ENCODE results near the gene NPEPL1.
A peak's percentile ranks its signal among the peaks of the same experiment; 100 is the strongest.

The NPEPL1 gene

DNA sequence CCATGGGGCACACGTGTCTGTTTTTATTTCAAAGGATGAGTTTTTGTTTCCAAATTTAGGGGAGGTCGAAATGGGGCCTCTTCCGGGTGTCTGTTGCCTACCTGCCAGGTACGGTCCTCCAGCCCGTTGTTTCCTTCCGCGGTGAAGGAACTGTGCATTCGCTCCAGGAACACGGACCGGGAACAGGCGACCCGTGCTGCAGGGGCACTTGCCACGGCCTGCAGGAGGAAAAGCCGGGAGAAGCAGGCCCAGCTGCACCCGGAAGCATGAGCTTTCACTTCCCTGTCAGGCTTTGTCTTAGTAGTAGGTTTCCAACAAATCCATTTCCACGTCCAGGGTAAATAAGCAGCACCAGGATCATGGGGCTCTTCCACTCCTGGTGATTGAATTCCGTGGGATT lies 17.0 kb upstream of the NPEPL1 start:
- DNase-seq, result peak in 1 of 10 donors; percentile 78
- intact Hi-C loops (cut with DNase I), result no loop called here

DNA sequence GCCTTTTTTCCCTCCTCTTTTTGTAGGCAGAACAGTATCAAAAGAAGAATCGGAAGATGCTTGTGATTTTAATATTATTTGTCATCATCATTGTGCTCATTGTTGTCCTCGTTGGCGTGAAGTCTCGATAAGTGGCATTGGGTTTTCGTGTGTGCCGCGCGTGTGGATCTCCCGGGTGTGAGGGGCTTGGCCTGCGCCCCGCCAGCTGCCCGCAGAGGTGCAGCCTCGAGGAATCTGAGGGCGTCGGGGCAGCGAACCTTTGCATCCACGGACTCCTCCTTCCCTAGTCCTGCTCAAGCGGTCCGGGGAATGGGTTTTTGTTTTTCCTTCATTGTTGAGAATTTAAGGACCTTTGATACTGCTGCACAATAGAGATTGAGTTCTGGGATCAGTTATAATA lies 16.4 kb upstream of the NPEPL1 start:
- DNase-seq, result no peak
- intact Hi-C loops (cut with DNase I), result no loop called here

DNA sequence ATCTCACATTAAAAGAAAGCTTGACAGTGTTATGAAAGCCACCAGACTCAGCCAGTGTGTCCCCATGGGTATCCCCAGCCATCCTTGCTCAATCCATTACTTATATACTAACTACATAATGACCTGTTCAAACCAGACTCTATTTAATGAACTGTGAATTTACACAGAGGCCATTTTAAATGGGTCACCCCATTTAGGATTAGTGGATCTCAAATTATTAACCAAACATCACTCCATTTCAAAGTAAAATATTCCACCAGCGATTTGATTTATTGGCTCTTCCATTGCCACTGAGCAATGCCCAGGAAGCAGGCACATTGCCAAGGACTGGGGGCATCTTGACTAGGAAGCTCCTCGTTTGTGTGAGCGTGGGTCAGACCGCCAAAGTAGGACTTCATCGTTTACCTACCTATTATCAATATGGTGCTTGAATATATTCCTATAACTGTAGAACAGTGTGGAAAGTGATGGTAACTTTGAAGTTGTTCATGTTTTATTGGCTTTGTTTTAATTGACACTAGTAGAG lies 15.5 kb upstream of the NPEPL1 start:
- intact Hi-C loops (cut with DNase I), result no loop called here
- no peak for DNase-seq

DNA sequence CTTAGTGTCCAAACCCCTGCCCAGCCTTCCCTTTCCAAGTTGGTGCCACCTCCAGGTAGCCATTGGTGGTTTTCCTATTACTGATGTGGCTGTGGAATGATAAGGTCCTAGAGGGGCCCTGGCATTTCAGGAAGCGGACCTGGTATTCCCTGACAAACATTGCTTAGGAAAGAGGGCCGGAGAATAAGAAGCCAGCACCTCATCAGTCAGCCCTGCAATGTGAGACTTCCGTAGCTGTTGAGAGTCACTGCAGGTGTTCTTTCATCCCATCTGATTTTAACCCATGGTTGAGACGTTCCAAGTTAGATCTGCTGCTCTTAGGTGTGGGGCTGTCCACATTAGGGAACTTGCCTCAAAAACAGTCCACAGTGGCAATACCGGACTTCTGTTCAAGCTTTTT lies 14.8 kb upstream of the NPEPL1 start:
- intact Hi-C loops (cut with DNase I), result no loop called here
- DNase-seq, result no peak

DNA sequence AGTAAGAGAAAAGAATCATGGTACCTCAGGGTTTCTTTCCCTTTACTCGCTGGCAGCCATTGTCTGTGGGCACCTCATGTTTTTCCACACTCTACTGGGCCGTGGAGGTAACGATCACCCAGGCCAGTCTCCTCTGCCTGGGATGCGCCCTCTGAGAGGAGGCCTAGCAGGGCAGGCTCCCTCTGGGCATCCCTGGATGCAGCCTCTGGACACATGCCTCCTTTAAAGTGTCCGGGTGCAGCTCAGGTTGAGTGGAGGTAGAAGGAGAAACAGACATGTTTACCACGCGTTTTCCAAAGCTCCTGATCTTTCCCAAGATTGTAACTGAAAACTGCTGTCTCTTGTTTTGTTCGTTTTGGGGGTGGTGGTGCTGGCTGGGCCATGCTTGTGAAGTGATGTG lies 13.8 kb upstream of the NPEPL1 start:
- DNase-seq, result no peak
- intact Hi-C loops (cut with DNase I), result no loop called here

DNA sequence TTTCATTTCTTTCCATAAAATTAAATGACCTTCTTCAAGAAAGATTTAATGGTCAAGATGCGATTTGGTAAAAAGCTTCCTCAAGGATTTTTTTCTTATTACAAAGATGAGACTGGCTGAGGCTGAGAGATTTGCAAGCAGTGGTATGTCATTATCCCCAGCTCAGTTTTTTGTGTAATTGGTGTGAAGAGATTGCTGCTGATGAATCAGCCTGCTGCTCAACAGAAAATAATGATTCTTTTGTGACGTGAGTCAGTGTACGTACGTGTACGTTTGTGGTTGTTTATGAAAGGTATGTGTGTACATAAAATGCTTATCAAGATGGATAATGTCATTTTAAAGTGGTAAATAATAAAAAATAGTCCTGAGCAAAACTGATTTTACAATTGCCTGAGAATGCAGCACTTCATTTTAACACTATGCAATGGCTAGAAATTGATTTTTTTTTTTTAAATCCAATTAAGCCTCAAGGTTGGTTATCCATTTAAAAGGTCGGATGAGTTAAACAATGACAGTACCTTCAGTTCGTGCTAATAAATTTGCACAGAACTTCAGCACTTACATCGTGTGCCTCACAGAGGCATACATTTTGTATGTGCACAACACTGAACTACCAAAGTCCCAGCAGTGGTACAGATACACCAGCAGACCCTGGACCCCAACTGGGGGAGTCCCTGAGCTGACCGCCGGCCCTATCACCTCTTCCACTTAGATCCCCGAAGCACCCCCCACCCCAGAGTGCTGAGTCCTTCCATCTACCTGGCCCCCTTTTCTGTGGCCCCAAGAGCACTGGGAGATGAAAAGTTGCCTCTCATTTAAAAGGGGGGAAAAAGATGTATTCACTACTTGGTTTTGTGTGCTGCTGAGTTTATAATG lies 9.7 kb upstream of the NPEPL1 start:
- intact Hi-C loops (cut with DNase I), result no loop called here
- DNase-seq, result no peak

DNA sequence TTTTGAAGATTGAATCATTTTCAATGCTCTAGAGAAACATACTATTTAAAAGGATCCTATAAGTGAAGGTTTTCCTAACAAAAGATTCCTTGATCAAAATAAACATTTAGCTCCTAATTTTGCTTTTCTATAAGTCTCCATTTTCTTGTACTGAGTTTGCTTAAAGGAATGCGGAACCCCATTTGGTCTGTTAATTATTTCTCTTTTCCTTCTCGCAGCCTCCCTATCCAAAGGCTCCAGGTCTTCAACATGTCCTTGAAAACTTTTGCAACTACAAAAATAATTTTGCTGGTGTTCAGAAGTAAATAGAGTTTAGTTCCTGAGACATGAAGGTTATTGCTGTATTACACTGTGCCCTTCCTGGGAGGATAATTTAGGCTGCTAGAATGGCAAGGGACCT lies 8.3 kb upstream of the NPEPL1 start:
- intact Hi-C loops (cut with DNase I), result no loop called here
- DNase-seq, result no peak

DNA sequence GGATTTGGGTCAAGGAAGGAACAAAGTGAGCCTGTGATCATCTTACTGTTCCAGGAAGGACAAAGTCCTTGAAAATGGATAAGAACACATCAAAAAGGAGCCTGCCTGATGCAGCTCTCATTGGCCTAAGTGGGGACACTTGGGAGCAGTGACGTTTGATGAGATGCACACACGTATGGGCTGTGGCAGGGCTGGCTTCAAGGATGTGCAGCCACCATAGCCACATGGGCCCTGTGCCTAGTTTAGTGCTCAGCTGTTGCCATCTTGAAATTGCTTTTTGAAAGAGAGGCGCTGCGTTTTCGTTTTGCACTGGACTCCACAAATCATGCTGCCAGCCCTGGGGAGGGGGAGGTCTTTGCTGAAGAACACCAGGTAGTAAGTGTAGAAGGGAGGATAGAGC lies 6.6 kb upstream of the NPEPL1 start:
- intact Hi-C loops (cut with DNase I), result no loop called here
- DNase-seq, result no peak

DNA sequence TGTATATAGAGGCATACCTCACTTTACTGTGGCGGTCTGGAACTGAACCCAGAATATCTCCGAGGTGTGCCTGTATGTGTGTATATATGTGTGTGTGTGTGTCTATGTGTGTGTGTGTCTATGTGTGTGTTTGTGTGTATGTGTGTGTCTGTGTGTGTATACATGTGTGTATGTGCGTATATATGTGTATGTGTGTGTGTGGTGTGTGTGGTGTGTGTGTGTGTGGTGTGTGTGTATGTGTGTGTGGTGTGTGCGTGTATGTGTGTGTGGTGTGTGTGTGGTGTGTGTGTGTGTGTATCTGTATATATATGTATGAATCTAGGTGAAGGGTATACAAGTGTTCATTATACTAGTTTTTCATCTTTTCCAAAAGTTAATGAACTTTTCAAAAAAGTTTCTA lies 4.2 kb upstream of the NPEPL1 start:
- no peak for DNase-seq
- intact Hi-C loops (cut with DNase I), result no loop called here

DNA sequence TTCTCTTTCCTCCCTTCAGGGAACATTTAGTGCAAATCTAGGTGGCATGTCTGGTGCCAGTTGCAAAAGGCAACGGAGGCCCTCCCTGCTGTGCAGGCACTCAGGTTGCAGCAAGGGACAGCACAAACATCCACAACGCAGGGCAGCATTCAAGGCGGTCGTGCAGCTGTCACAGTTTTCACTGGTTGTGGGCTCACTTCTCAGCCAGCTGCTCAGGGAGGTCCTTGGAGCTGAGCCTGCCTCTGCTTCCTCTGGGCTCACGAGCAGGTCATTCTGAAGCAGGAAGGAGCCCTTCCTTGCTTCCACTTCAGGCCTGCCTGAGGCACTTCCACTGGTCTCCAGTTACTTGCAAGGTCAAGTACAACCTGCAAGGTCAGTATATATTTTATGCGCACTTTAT lies 3.8 kb upstream of the NPEPL1 start:
- DNase-seq, result peak in 1 of 10 donors; percentile 53
- intact Hi-C loops (cut with DNase I), result no loop called here

DNA sequence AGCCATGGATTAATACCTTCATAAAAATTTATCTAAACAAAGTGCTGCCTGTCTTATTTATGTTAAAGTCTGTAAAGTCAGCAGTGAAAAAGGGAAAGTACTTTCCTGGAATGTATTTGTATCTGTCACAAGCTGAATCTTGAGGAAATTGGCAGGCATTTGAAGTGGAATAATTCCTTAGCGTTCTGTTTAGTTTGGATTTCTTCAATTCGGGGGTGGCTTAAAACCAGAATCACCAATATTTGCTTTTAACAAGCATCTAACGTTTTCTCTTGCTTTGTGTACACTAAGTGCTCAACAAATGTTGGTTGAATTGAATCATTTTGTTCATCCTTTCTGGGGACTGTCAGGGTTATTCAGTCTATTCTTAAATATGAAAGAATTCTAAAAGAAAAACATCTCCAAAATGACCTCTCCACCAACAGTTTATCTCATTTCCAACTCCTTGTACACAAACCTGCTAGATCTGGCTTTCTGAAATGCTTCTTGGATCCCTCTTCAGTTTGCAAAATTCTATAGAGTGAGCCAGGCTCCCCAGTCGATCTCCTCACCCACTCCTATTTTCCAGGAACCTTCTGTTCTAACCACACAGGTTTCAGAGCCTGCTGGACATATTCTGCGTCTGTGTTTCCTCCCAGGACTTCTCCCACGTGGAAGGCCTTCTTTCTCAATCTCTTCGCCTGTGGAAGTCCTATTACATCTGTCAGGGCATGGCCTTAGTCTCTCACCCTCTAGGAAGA lies 2.0 kb upstream of the NPEPL1 start:
- DNase-seq, result no peak
- intact Hi-C loops (cut with DNase I), result loop anchor here (5.0 kb wide), 1 partner anchor 38 kb away; the partner anchor contains the start of gene STX16

DNA sequence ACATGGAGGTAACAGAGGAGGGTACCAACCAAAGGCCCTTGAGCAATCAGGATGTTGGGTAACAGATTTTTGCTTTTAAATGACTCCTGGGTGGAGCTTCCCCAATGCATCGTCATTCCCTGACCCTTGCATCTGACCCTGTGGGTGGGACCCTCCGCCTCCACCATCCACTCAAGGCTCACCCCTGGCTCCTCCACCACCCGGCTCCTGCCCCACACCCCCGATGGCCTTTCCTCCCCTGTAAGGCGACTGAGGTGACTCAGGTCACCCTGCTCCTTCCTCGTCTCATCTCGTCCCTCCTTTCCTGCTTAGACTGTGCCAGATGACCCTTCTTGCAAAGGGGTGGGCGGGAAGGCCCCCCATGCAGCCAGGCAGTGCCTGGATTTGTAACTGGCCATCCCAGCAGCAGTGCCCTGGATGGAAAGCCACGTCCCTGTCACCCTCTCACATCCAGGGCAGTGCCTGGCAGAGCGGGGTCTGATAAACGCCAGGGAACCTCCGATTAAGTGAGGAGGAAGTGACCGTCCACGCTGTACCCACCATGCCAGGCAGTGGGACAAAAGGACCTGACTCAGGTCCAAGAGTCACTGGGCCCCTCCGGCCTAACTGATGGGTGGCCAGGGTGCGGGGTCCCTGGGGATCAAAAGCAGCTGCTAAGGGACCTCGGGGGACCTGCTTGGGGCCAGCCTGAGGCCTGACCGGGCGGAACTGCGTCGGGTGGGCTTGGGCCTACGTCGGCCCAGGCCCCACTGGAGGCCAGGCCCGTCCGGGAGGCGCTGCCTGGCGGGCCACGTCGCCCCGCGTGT lies 624 bp upstream of the NPEPL1 start:
- peak in 2 of 10 donors; percentile 9 to 80 for DNase-seq
- intact Hi-C loops (cut with DNase I), result loop anchor here (5.0 kb wide), 1 partner anchor 40 kb away; the partner anchor contains the start of gene STX16

DNA sequence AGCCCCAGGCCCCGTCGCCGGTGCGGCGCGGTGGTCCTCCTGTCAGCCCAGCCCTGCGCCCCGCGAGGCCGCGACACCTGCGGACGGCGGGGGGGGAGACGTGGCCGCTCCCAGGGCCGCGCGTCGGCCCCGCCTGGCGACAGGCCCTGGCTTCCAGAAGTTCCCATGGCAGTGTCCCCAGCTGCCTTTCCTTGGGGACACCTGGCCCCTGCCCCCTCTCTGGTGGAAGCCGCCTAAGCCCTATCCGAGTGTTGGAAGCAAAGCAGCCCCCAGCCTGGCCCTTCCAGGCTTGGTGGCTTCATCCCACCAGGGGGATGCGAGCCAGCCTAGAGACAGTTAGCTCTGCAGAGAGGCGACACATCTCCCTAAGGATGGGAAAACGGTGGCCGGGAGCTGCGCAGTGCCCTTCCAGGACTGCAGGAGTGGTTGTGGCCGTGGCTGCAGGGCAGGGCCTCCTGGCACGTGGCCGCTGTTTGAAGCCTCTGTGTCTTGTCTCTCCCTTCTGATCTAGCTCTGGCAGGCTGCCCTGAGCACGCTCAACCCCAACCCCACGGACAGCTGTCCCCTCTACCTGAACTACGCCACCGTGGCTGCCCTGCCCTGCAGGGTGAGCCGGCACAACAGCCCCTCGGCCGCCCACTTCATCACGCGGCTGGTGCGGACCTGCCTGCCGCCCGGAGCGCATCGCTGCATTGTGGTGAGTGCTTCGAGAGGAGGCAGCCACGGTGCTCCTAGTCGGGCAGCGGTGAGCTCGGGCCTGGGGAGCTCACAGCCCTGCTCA lies 816 bp downstream of the NPEPL1 start:
- intact Hi-C loops (cut with DNase I), result loop anchor here (5.0 kb wide), 1 partner anchor 41 kb away; the partner anchor contains the start of gene STX16
- DNase-seq, result peak in 2 of 10 donors; percentile 7 to 76

DNA sequence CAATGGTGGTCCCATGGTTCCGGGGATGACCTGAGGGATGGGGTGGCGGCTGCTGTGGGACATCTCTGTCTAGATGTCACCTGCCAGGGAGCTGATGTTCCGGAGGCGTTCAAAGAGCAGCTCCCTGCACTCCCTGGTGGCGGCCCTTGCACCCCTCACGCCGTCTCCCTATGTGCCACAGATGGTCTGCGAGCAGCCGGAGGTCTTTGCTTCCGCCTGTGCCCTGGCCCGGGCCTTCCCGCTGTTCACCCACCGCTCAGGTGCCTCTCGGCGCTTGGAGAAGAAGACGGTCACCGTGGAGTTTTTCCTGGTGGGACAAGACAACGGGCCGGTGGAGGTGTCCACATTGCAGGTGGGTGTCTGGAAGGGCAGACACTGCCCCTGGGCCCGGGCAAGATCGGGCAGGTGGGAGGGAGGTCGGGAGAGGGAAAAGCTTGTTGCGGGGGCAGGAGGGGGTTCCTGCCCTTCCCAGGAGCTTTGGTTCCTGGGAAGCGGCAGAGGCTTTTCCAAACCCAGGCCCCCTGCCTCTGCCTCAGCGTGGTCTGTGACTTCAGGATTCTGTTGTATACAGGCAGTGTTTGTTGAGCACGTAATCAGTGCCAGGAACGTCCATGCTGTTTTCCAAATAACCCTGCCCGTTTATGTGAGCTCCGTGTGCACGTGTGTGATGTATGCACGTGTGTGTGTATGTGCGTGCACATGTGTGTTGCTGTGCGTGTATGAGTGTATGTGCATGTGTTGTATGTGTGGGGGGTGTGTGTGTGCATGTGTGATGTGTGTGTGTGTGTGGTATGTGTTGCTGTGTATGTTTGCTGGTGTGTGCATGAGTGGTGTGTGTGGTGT lies 1.9 kb downstream of the NPEPL1 start:
- peak in 2 of 10 donors; percentile 80 for DNase-seq
- intact Hi-C loops (cut with DNase I), result loop anchor here (5.0 kb wide), 1 partner anchor 42 kb away; the partner anchor contains the start of gene STX16

DNA sequence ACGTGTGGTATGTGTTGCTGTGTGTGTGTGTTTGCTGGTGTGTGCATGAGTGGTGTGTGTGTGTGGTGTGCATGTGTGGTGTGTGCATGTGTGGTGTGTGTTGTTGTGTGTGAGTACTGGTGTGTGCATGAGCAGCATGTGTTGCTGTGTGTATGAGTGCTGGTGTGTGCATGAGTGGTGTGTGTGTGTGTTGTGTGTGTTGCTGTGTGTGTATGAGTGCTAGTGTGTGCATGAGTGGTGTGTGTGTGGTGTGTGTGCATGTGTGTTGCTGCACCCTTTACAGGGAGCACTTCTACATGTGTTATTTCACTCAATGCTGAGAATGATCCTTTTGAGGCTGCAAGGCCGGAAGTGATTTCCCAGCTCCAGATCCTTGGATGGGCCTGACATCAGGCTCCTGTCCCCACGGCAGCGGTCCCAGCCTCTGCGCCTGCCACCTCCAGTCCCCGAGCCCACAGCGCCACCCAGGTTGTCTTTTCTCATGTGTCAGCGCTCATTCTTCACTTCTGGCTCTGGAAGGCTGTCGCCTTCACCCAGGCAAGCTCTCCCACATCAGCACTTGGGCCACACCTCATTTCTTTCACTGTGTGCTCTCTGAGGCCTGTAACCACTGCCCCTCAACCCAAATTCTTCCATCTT lies 2.6 kb downstream of the NPEPL1 start:
- intact Hi-C loops (cut with DNase I), result no loop called here
- peak in 1 of 10 donors; percentile 68 for DNase-seq

DNA sequence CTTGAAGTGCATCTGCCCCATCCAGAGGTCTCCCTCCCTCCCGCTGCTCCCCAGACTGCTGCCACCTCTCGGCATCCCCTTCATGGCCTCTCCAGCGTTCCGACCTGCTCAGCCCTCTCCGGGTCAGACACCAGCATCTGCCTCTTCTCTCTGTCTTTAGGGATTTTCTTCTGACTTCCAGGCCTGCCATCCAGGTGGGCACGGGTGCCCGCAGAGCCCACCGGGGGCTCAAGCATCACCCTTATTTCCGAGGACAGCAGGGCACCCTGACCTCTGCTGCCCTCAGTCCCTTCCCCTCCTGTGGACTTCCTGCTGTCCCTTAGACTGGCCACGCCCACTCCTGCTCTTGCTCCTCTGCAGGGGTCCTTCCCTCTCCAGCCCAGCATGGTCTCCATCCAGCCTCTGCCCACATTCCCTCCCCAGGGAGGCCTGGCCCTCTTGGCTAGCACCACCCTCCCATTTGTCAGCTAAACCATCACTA lies 3.3 kb downstream of the NPEPL1 start:
- intact Hi-C loops (cut with DNase I), result no loop called here
- DNase-seq, result peak in 1 of 10 donors; percentile 3

DNA sequence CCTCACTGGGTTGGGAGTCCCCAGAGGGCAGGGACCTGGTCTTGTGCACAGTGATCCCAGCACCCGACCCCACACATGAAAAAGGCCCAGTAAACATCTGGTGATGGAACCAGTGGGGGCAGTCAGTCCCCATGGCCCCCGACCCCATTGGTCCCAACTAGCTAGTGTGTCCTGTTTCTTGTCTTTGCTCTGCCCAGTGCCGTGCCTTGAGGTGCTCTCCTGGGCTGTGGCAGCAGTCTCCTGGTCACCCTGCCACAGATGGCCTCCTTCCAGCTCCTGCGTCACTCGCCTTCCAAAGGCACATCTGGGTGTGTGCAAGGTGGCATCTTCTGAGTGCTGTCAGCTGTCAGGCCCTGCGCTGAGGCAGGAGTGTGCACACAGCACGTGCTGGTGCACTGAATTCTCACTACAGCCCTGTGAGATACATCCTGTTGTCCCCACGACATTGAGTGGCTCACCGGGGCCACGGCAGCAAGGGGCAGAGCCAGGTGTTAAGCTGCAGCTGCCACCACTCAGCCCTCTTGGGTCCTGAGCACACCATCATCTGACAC lies 3.9 kb downstream of the NPEPL1 start:
- intact Hi-C loops (cut with DNase I), result no loop called here
- peak in 3 of 10 donors; percentile 7 to 75 (median 52) for DNase-seq

All from posterior cingulate gyrus (tissue), 11 donors.